Thyroid gland (tissue), 4 donors: ENCODE results near the gene NHLRC4. TPM values are rescaled to one million over a fixed set of nuclear protein-coding genes. Genes with fewer than 3 reads are reported as not detected.

Experiments
- DNase-seq, 2 donors: peaks; one replicate each; pipeline ENCODE4 v3.0.0-alpha.2; 2019
- H3K27ac ChIP-seq, 3 donors: fragments of 200-600 bp; sonication (generic); 1 replicate in 2 of 3; 2 replicates in 1 of 3; pipeline ENCODE4 v1.5.1; 2016 to 2019; ENCODE audit warnings: mild to moderate bottlenecking in 1 of 3, moderate library complexity in 1 of 3
- H3K27me3 ChIP-seq: fragments of 200-600 bp; sonication (generic); one replicate; pipeline ENCODE4 v1.5.1; 2019
- H3K36me3 ChIP-seq, 2 donors: fragments of 200-600 bp; sonication (generic); one replicate each; pipeline ENCODE4 v1.5.1; 2016 to 2019
- H3K4me1 ChIP-seq, 2 donors: fragments of 200-600 bp; sonication (generic); one replicate each; pipeline ENCODE4 v1.5.1; 2017 to 2019
- H3K4me3 ChIP-seq, 3 donors: fragments of 200-600 bp; sonication (generic); replicated peaks in 1 of 3; 1 replicate in 2 of 3; 2 replicates in 1 of 3; pipeline ENCODE4 v1.5.1; 2016; ENCODE audit warnings: mild to moderate bottlenecking in 1 of 3
- H3K9me3 ChIP-seq: fragments of 200-600 bp; sonication (generic); one replicate; pipeline ENCODE4 v1.5.1; 2017
- CTCF ChIP-seq, 6 experiments: fragments of 200-600 bp in 3 of 6; fragments of 450-650 bp in 3 of 6; sonication (generic) in 3 of 6; IDR thresholded peaks; one replicate each; pipeline ENCODE4 v1.5.1; 2016 to 2019; ENCODE audit warnings: antibody characterized with exemption in 6 of 6, mild to moderate bottlenecking in 2 of 6, inconsistent platforms in 1 of 6, moderate library complexity in 1 of 6
- POLR2A ChIP-seq, 2 donors: fragments of 450-650 bp; IDR thresholded peaks; one replicate each; pipeline ENCODE4 v1.6.1; 2017; ENCODE audit warnings: antibody characterized with exemption in 2 of 2, mild to moderate bottlenecking in 2 of 2, moderate library complexity in 1 of 2
- WGBS, 2 donors: methylation state at CpG; one replicate each; pipeline ENCODE4 v1.1.5; 2017; 5-methylcytosine and 5-hydroxymethylcytosine counted together
- intact Hi-C: fragments of 100-400 bp; cut with DNase I; formaldehyde crosslinking; loops from one replicate; pipeline ENCODE4 v1.15.1; 2023
- total RNA-seq, 4 donors: library from RNA; depleted of rRNA; stranded (reverse); fragments of >200 nt; gene quantifications; one replicate each; pipeline ENCODE4 v1.2.3, GENCODE V29; 2016

The NHLRC4 gene
- total RNA-seq, 4 donors from 2014 or later, result 0.63 to 0.81 (median 0.67) TPM; not detected in 1

GRCh38 chr16:558298-559020, 8.3 kb upstream of the NHLRC4 start:
- peak; percentile 83 to 85 for DNase-seq
- no peaks in the 10 kb centered on the region for H3K9me3 ChIP-seq
- no peaks in the 10 kb centered on the region for H3K27me3 ChIP-seq
- peaks cover 13 to 22% of the 10 kb centered on the region in 2 donors for H3K4me1 ChIP-seq
- intact Hi-C loops, result no loop called here
- no peak overlapping the region for H3K4me3 ChIP-seq
- 33 to 46% methylated on average over 14 to 17 of the region's 22 CpGs for WGBS, 2 donors
- H3K36me3 ChIP-seq, result no peaks in the 10 kb centered on the region
- no peak overlapping the region for H3K27ac ChIP-seq
- TF ChIP-seq CTCF (IDR thresholded peaks at IDR 0.05), result no peak
- no peak for TF ChIP-seq POLR2A (IDR thresholded peaks at IDR 0.05)

- Histone ChIP-seq H3K4me3 (no peak overlapping the region), H3K36me3 (no peaks in the 10 kb centered on the region), H3K27ac (no peak overlapping the region), H3K9me3 (no peaks in the 10 kb centered on the region), H3K27me3 (no peaks in the 10 kb centered on the region), H3K4me1 (peaks cover 13 to 22% of the 10 kb centered on the region in 2 donors)
- DNase-seq, result no peak
- 75 to 78% methylated on average over 4 to 7 of the region's 15 CpGs for WGBS, 2 donors
- intact Hi-C loops, result no loop called here
- TF ChIP-seq CTCF (IDR thresholded peaks at IDR 0.05) (no peak), POLR2A (IDR thresholded peaks at IDR 0.05) (no peak)
Measured at GRCh38 chr16:559021-559380, 7.8 kb upstream of the NHLRC4 start.

GRCh38 chr16:559411-560203, 7.2 kb upstream of the NHLRC4 start:
- Histone ChIP-seq H3K27ac (no peak overlapping the region), H3K36me3 (no peaks in the 10 kb centered on the region), H3K4me3 (no peak overlapping the region), H3K27me3 (no peaks in the 10 kb centered on the region), H3K9me3 (no peaks in the 10 kb centered on the region), H3K4me1 (peaks cover 13 to 22% of the 10 kb centered on the region in 2 donors)
- no peak for DNase-seq
- intact Hi-C loops, result no loop called here
- TF ChIP-seq CTCF (IDR thresholded peaks at IDR 0.05), result no peak
- no peak for TF ChIP-seq POLR2A (IDR thresholded peaks at IDR 0.05)
- 11 to 28% methylated on average over 9 to 13 of the region's 62 CpGs for whole genome bisulfite sequencing, 2 donors

GRCh38 chr16:560204-560700, 6.6 kb upstream of the NHLRC4 start, which contains the start of gene PRR35:
PRR35 (plus strand) TSS chr16:560394; CDS start chr16:563295, 2,901 bp downstream.
- Histone ChIP-seq H3K9me3 (no peaks in the 10 kb centered on the region), H3K36me3 (no peaks in the 10 kb centered on the region), H3K4me3 (no peak within 1 kb of the TSS), H3K27ac (no peak within 1 kb of the TSS), H3K27me3 (no peaks in the 10 kb centered on the region), H3K4me1 (peaks cover 13 to 22% of the 10 kb centered on the region in 2 donors)
- TF ChIP-seq POLR2A (IDR thresholded peaks at IDR 0.05) (no peak), CTCF (IDR thresholded peaks at IDR 0.05) (no peak)
- no peak for DNase-seq
- intact Hi-C loops, result no loop called here
- WGBS, 2 donors, result no CpG with 5 or more reads among the region's 84 CpGs
